HG03558 (cell line): ENCODE measurements around the gene PRICKLE2.

Source experiments
- ATAC-seq: cut with Tn5 transposase; IDR thresholded peaks from one replicate; pipeline ENCODE4 v1.9.1; 2021; ENCODE audit warnings: moderate number of reproducible peaks; ENCODE audit not compliant: unreplicated experiment; ENCODE audit errors: extremely low read depth

Gene PRICKLE2, protein sequence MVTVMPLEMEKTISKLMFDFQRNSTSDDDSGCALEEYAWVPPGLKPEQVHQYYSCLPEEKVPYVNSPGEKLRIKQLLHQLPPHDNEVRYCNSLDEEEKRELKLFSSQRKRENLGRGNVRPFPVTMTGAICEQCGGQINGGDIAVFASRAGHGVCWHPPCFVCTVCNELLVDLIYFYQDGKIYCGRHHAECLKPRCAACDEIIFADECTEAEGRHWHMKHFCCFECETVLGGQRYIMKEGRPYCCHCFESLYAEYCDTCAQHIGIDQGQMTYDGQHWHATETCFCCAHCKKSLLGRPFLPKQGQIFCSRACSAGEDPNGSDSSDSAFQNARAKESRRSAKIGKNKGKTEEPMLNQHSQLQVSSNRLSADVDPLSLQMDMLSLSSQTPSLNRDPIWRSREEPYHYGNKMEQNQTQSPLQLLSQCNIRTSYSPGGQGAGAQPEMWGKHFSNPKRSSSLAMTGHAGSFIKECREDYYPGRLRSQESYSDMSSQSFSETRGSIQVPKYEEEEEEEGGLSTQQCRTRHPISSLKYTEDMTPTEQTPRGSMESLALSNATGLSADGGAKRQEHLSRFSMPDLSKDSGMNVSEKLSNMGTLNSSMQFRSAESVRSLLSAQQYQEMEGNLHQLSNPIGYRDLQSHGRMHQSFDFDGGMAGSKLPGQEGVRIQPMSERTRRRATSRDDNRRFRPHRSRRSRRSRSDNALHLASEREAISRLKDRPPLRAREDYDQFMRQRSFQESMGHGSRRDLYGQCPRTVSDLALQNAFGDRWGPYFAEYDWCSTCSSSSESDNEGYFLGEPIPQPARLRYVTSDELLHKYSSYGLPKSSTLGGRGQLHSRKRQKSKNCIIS

DNA sequence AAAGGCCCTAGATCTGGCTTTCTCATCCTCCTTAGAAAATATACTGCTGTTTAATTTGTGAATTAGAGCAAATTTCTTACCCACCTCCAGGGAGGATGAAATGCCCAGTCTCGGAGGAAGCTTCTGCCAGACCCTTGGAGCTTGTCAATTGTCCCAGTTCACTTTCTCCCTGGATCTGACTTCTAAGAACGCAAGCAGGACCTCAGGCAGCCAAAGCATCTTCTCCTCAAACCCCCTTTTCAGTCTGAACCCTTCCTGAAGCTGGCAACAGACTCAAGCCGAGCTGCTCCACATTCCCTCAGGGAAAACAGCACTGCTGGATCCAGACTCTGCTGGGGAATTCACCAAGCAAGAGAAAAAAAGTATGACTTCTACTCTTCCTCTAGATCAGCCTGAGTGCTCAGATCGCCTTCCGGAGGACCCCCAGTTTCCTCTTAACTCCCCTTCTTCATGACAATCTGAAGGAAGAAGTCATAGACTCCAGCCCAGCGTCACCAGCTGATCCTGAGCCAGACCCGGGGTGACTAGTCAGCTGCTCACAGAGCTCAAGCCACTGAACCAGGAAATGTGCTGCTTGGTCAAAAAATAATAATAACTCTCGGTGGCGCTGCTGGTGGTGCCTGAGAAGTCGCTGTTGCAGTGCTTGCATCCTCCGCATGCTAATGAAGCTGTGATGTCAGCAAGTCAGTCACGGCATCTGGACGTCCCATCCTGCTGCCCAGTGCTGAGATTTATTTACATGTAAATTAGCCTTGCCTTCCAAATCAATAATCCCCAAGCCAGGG is at the start of gene PRICKLE2:
TSS of gene PRICKLE2 (minus strand) at position 641 of the 785 bp plus-strand sequence. CDS start 26,539 bp downstream, outside the sequence.
- peak; percentile 87 for ATAC-seq

DNA sequence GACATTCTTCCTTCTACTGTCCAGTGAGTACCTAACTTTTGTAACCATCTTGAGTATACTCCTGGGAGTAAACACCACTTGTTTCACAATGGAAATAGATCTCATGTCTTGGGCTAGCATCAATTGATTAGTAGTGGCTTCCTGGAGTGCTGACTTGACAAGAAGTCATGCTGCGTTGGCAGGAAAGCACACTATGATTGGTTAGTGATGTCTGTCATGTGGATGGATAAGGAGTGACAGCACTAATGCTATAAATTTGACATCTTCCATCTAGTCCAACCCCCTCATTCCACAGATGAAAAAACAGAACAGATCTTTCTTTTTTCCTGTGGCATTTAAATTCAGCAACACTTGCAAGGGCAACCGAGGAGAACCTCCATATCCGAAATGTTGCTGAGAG is 47.6 kb upstream of the PRICKLE2 start:
- no peak for ATAC-seq

DNA sequence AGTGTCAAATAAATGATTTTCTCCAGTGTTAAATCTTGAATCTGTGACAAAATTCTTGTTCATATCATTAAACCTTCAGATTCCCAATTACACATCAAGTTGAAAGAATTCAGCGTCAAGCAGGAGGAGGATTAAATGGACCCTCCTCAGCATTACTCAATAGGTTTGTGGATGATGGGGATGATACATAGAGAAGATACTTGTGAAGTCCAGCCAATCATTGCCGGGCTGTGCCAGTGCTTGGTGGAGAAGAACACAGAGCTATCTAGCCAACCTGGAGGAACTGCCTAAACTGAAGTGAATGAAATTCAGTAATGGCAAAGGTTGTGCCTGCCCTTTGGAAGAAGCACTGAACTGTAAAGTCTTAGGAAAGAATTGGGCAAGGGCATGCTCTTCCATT is 47.0 kb upstream of the PRICKLE2 start:
- no peak for ATAC-seq

DNA sequence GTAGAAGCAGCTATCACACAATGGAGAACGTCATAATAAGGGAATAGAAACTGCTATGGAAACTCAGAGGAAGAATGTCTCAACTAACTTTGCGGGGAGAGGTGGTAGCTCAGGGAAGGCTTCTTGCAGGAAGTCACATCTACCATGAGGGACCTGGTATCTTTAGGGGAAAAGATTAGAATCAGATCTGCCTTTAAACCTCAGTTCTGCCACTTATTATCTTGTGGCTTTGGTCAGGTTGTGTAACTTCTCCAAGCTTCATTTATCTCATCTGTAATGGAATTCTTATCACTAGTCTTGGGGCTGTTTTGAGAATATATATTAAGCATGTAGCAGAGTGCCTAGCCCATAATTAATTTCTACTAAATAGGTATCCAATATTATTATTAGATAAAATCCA is 46.4 kb upstream of the PRICKLE2 start:
- ATAC-seq, result no peak

DNA sequence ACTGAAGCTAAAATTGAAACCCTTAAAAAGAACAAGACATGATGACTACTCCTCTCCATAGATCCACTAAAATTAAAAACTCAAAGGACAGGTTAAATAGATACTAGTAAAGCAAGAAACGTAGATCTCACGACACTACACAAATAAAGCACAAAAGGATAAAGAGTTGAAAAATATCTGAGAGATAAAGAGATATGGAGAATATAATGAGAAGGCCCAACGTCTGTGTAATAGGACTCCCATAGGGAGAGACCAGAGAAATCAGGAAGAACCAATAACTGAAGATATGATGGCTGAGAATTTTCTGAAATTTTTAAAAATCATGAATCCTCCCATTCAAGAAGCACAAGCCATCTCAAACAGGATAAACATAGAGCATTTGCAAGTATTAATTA is 45.6 kb upstream of the PRICKLE2 start:
- no peak for ATAC-seq

DNA sequence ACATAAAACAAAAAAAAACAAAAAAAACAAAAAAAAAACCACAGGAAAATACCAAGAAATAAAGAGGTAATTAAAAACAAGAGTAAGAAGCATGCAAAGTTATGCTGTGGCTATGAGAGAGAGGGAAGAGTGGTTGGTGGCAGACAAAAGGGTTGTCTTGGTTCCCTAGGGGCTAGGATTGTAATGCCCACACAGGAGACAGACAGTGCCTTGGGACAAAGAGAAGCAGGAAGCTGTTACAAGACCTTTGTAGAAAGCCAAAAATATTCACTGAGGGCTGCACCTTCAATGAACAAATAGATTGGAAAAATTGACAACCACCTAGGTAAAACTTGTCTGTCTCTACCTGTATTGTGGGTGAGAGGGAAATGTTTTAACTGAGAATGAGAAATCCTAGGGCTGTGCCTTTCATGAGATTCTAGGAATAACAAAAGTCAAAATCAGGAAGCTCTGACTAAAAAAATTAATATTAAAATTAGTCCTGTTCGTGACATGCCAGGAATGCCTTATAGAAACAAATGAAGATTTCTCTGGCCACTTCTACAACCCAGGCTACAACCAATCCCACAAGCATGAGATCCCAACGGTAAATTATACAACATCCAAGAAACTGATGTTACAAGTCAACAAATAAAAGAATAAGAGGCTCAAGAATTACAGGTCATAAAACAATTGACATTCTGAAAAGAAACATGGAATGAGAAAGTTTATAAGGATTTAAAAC is 45.0 kb upstream of the PRICKLE2 start:
- ATAC-seq, result no peak

DNA sequence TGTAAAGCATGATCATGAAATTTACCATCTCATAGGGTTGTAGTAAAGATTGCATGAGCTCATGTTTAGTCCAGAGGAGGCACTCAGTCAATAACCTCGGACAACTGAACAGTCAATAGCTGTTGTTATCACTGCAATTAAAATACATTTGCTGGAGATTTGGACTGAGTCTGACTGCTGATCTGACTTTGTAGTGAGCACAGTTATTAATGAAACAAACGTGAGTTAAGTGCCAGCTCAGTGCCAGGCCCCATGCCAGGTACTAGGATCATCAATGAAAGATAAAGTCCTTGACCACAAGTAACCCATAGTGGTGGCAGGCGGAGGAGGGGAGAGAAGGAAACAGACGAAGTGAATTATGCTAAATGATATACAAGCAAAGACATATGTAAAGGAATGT is 43.7 kb upstream of the PRICKLE2 start:
- ATAC-seq, result no peak

DNA sequence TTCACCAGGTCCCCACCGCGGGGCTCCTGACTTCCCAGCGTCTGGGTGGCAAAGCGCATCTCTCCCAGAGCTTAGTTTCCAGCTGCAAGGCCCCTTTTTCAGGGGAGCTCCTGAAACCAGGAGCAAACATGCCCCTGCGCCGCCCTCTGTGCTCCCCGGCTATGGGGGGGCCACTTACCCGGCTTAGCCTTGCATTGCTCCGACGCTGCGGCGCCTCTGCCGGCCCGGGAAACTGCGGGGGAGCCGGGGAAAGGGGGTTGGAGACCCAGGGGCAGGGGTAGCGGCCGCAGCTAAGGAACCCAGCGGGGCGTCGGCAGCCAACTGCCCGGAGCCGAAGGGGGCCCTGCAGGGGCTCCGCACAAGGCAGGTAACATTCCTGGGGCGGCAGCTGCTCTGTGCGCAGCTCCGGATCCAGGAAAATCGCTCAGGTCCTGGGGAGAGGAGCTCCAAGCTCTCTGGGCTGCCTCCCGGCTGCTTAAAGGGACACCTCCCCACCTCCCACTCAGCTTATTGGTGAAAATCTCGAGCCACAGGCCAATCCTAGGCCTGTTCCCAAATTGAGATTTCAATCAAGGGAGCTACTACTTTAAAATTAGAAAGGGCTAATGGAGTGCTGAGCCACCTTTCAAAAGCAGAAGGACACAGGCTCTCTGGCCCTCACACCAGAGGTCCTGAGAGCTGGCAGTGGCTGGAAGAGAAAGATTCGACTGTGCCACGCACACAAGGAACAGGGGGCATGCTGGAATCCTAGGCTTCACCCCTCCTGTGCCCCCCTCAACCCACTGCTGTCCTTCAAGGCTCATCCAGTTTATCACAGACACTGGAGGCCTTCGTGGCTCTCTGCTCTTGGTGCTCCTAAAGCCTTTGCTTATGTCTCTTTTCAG is 42.7 kb upstream of the PRICKLE2 start:
- ATAC-seq, result no peak

DNA sequence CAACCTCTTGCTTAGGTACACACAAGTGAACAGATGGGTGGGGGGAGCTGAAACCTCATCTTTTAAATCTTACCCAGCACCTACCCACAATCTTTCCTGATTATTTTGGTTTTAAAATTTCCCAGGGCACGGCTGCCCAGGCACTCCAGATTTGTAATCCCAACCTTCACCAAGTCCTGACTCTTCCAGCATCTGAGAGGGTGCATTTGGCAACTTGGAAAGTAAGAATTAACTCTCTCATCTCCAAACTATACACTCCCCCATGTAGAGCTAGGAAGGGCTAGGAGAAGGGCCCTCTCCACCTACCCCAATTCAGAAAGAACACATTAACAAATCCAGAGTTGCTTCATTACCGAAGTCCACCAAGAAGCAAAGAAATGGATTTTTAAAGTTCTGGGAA is 41.7 kb upstream of the PRICKLE2 start:
- no peak for ATAC-seq

DNA sequence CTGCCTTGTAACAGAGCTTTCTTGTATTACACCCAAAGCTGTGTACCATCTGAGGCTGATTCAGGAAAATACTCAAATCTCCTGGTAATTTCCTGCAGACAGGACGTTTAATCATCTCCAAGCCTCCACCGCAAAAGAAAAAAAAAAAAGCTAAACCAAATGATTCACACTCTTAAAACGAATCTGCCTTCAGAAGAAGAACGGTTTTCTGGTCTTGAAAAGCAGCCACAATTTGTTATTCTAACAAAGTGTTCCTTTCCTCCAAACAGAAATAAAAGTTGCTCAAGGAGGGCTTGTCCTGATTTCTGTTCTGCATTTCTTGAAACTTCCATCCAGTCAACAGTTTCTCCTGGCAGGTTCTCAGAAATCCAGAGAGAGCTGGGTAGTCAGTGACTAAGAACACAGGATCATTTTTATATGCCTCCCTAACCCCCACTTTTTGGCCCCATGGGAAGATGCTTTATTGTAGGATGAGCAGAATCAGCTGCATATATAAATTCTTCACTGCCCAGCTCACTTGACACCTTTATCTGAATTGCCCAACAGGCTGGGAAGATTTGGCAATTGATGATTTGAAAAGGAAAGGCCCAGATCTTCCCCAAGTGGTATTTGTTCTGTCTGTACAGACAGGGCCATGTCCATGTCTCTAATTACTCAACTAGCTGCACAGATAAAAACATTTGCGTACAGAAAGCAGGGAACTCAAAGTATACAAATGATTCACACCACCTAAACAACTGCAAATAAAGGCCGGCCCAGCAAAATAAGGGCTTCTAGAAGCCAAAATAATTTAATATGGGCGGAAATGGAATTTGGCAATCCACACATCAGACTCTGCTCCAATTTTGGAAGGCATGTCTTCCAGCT is 41.0 kb upstream of the PRICKLE2 start:
- ATAC-seq, result no peak

DNA sequence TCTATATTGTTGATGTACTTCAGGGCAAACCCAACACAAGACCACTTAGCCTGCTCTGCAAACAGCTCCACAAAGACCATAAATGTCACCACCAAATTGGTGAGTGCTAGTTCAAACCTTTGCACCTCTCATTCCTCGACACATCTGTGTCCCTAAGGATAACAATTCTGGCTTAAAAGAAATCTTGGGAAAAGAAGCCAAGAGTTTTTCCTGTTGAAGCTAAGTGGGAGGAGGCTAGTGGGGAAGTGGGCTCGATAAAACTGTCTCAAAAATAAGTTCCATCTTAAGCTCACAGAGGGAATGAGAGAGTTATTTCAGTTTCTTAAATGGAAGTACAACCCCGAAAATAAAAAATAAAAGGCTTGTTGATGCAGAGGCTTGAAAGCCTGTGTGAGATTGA is 40.4 kb upstream of the PRICKLE2 start:
- ATAC-seq, result no peak

DNA sequence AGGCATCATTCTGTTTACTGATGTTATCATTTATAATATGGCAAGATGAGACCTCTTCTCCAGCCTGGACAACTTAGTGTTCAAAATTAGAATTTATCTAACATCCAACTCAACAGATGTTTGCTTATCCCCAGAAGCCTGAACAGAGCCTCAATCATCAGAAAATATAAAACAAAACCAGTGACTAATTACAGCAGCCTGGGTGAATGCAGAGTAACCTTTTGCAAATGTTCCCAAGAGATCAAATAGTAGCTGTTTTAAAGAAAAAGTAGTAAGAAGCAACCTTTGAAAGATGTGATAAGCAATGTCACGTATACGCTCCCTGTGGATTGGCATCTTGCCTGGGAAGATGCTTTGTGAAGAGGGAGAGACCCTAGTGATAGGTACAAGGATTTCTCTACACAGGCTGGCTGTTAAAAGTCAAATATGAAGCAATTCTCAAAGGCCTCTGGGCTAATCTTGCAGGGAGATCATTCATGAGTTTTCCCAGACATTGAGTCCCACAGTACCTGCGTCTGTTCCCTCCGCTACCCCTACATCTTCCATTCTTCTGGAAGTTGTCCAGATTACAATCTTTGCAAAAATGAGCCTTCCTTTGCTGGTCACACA is 39.3 kb upstream of the PRICKLE2 start:
- ATAC-seq, result no peak

DNA sequence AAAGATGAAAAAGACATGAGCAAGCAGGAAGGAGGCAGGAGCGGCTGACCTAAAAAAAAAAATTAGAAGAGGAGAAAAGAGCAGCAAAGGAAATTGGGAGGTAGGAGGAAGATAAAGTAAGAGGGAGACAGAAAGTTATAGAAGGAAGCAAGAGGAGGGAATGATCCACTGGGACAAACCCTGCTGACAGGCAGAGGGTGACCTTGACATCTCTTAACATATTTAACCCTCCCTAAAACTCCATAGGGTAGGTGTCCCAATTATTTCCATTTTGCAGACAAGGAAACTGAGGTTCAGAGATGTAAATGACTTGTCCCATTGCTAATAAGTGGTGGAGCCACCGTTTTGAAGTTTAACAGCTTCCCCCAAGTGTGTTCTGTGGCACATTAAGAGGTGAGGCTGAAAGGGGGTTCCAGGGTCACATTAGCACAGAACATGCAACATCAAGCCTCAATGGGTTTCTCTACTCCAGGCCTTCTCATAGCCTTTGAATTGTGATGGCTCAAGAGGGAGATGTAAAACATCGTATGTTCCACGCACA is 37.4 kb upstream of the PRICKLE2 start:
- no peak for ATAC-seq

DNA sequence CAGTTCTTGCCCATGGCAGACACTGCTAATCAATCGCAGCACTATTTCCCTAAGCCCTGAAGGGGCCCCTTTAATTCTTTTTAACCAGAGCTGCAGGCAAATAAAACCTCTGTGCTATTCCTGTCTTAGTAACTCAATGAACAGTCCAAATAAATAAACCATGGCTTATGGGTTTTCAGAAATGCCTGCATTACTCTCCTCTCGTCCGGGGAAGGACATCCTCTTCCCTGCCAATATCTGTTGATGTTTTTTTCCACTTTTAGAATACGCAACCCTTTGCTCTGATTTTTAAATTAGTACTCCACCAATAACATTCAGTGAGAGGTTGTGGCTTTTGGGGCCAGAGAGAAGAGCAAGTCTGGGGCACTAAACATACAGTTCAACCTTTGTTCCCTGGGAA is 35.2 kb upstream of the PRICKLE2 start:
- ATAC-seq, result no peak

DNA sequence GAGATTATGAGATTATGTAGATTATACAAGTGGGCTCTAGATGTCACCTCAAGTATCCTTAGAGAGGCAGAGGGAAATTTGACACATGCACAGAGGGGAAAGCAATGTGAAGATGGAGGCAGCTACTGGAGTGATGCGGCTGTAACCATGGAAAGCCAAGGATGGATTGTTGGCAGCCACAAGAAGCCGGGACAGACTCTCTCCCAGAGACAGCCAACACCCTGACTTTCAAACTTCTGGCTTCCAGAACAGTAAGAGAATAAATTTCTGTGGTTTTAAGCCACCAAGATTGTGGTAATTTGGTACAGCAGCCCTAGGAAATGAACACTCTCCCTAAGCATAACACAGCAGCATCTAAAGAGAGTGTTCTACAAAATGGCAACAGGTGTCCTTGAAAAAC is 34.4 kb upstream of the PRICKLE2 start:
- ATAC-seq, result no peak

DNA sequence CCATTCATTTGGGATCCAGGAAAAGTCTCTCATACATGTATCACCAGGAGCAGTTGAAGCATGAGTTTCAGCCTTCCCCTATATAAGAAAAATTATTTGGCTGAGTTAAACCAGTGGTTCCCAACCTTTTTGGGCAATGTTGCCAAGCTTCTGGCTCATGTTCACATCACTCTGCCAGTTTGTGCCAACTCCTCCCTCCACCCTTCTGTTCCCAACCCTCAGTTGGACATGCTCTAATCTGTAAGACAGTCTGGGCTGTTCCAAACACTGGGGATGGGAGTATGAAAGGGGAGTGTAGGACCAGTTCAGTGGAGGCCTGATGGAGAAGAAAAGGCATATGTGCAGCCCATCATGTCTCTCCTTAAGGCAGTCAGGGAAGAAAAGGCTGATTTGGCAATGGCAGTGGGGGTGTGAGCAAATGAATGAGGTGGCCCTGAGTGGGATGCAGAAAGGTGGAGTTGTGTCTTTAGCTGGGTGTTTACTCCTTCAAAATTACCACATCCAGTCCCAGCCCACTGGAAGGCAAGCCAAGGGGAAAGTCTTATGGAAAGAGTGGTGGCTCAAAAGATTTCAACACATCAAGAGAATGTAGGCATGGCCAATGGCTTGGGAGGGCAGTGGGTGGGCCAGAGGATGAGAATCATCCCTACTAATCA is 32.0 kb upstream of the PRICKLE2 start:
- ATAC-seq, result no peak

DNA sequence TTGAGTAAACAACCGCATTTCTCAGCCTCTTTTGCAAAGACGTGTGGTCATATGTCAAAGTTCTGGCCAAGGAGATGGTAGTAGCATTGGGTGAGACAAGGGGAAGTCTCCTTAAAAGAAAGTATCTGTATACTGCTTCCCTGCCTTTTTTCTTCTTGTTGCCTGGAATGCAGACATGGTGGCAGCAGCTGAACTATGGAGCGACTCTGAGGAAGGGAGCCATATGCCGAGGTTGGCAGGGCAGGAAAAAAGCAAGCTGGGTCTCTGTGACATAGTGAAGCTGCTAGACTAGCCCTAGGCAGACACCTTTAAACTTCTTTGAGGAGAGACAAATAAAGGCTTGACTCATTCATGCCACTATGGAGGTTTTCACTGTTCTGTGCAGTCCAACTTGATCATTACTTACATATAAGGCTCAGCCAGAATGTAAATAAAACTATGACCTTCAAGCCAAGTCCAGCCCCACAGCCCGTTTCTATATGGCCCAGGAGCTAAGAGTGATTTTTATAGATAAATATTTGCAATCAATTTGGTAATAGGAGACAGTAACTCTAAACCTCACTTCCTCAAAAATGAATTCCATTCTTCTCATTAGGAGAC is 30.6 kb upstream of the PRICKLE2 start:
- ATAC-seq, result no peak
